Occipital lobe (tissue), 2 donors: Measurements from ENCODE around the gene CDT1. TPM values are rescaled to one million over a fixed set of nuclear protein-coding genes. Genes with fewer than 3 reads are reported as not detected.

Source experiments
- DNase-seq: peaks from one replicate; lab custom pipeline; 2025; lab: John Stamatoyannopoulos, UW
- total RNA-seq: library from RNA; depleted of rRNA; stranded (reverse); fragments of >200 nt; gene quantifications from one replicate; pipeline ENCODE4 v1.2.3, GENCODE V29; 2014

The CDT1 gene
- total RNA-seq, 1 donor from 2014 or later: 1.6 TPM

- DNase-seq: no peak
Measured at GRCh38 chr16:88804173-88804551, 573 bp downstream of the CDT1 start.

- DNase-seq: no peak
Measured at GRCh38 chr16:88804552-88805339, 1.2 kb downstream of the CDT1 start.

- no peak for DNase-seq
Measured at GRCh38 chr16:88805340-88805715, 1.7 kb downstream of the CDT1 start.

- no peak for DNase-seq
Measured at GRCh38 chr16:88805887-88806393, 2.4 kb downstream of the CDT1 start.

- no peak for DNase-seq
Measured at GRCh38 chr16:88806491-88807111, 3.0 kb downstream of the CDT1 start.

GRCh38 chr16:88807142-88807625 is 3.6 kb downstream of the CDT1 start:
- DNase-seq: no peak

- DNase-seq: no peak
Measured at GRCh38 chr16:88807626-88808453, 4.3 kb downstream of the CDT1 start.

GRCh38 chr16:88809068-88809675 is 5.6 kb downstream of the CDT1 start:
- no peak for DNase-seq

- no peak for DNase-seq
Measured at GRCh38 chr16:88809676-88810165, 6.1 kb downstream of the CDT1 start.

- no peak for DNase-seq
Measured at GRCh38 chr16:88810166-88810911, 6.8 kb downstream of the CDT1 start.

- DNase-seq: peak; percentile 56
Measured at GRCh38 chr16:88810912-88811768, 7.6 kb downstream of the CDT1 start.

GRCh38 chr16:88811769-88812512 is 8.4 kb downstream of the CDT1 start, which contains the start of gene APRT:
Gene APRT (minus strand): TSS chr16:88811928. CDS start chr16:88811899, 29 bp downstream.
- peak; percentile 87 for DNase-seq

GRCh38 chr16:88812513-88813268 is 9.1 kb downstream of the CDT1 start:
- no peak for DNase-seq

- DNase-seq: no peak
Measured at GRCh38 chr16:88813269-88814143, 9.9 kb downstream of the CDT1 start.

- no peak for DNase-seq
Measured at GRCh38 chr16:88814144-88814502, 10.5 kb downstream of the CDT1 start.

GRCh38 chr16:88815227-88815626 is 11.6 kb downstream of the CDT1 start:
- DNase-seq: no peak
